SK-N-SH treated with all-trans-retinoic acid at 6 μM for 48 hours (cell line): ENCODE measurements around the gene SPNS3.

ENCODE experiments used
- RARB ChIP-seq: fragments of 250-450 bp; sonication (Bioruptor Pico); IDR thresholded peaks from 2 replicates; pipeline ENCODE4 v1.8.0; 2021; ENCODE audit warnings: mild to moderate bottlenecking, moderate library complexity
- TCF4 ChIP-seq: fragments of 250-450 bp; sonication (Bioruptor Pico); IDR thresholded peaks from 2 replicates; pipeline ENCODE4 v1.8.0; 2021; ENCODE audit warnings: mild to moderate bottlenecking, moderate library complexity, borderline replicate concordance
- TOX ChIP-seq: fragments of 250-450 bp; sonication (Bioruptor Pico); IDR thresholded peaks from 2 replicates; pipeline ENCODE4 v1.8.0; 2021; ENCODE audit warnings: mild to moderate bottlenecking, moderate library complexity, borderline replicate concordance
- ZFP30 ChIP-seq: fragments of 450-650 bp; formaldehyde crosslinking; IDR thresholded peaks from 2 replicates; pipeline ENCODE4 v1.5.0; 2022; ENCODE audit warnings: mild to moderate bottlenecking, moderate library complexity
- TF ChIP-seq, protein P1 (sequence below): fragments of 250-450 bp; sonication (Bioruptor Pico); IDR thresholded peaks from 2 replicates; pipeline ENCODE4 v1.8.0; 2020; ENCODE audit warnings: mild to moderate bottlenecking, moderate library complexity, borderline replicate concordance
- TF ChIP-seq, protein P2 (sequence below): fragments of 250-450 bp; sonication (Bioruptor Pico); IDR thresholded peaks from 2 replicates; pipeline ENCODE4 v1.5.1; 2020; ENCODE audit warnings: low read depth, mild to moderate bottlenecking, moderate library complexity

- TF ChIP-seq, protein P1, sequence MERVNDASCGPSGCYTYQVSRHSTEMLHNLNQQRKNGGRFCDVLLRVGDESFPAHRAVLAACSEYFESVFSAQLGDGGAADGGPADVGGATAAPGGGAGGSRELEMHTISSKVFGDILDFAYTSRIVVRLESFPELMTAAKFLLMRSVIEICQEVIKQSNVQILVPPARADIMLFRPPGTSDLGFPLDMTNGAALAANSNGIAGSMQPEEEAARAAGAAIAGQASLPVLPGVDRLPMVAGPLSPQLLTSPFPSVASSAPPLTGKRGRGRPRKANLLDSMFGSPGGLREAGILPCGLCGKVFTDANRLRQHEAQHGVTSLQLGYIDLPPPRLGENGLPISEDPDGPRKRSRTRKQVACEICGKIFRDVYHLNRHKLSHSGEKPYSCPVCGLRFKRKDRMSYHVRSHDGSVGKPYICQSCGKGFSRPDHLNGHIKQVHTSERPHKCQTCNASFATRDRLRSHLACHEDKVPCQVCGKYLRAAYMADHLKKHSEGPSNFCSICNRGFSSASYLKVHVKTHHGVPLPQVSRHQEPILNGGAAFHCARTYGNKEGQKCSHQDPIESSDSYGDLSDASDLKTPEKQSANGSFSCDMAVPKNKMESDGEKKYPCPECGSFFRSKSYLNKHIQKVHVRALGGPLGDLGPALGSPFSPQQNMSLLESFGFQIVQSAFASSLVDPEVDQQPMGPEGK (CRISPR knock-in tag) = no peak
- no peak for TF ChIP-seq RARB (CRISPR knock-in tag)
- no peak for TF ChIP-seq ZFP30 (CRISPR knock-in tag)
- TF ChIP-seq, protein P2, sequence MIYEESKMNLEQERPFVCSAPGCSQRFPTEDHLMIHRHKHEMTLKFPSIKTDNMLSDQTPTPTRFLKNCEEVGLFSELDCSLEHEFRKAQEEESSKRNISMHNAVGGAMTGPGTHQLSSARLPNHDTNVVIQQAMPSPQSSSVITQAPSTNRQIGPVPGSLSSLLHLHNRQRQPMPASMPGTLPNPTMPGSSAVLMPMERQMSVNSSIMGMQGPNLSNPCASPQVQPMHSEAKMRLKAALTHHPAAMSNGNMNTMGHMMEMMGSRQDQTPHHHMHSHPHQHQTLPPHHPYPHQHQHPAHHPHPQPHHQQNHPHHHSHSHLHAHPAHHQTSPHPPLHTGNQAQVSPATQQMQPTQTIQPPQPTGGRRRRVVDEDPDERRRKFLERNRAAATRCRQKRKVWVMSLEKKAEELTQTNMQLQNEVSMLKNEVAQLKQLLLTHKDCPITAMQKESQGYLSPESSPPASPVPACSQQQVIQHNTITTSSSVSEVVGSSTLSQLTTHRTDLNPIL (CRISPR knock-in tag) = no peak
- TF ChIP-seq TCF4 (CRISPR knock-in tag) = no peak
- TF ChIP-seq TOX (CRISPR knock-in tag) = no peak
Observed at GRCh38 chr17:4480929-4481898, 47.5 kb downstream of the SPNS3 start.
